Measurements from ENCODE around the gene PRKN.

Gene PRKN

GRCh38 chr6:161679980-161680538, 1047.5 kb downstream of the PRKN start:
- no peak overlapping the region for H3K4me3 ChIP-seq (replicated peaks; ENCODE audit: low read depth, low read length)
- no peak for TF ChIP-seq CTCF (IDR thresholded peaks at IDR 0.05; ENCODE audit: low read length, missing control alignments)
- no peak for DNase-seq (ENCODE audit: low read depth)

GRCh38 chr6:161677188-161677587, 1050.4 kb downstream of the PRKN start:
- no peak overlapping the region for H3K4me3 ChIP-seq (replicated peaks; ENCODE audit: low read depth, low read length)
- DNase-seq (ENCODE audit: low read depth) = no peak
- no peak for TF ChIP-seq CTCF (IDR thresholded peaks at IDR 0.05; ENCODE audit: low read length, missing control alignments)

DNA sequence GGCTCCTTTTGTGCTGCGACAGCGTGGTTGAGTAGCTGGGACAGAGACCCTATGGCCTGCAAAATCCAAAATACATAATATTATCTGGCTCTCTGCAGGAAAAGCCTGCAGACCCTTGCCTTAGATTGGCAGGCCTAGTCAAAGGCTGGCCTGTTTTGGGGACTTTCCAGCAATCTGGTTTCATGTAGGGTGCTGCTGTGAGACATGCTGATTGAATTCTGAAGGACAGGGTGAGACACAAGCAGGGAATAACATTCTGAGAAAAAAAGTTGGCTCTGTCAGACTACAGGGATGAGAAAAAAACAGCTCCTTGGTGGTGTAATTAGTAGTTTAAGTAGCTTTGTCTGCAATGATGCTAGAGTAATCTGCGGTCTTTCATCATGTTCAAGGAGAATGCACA, 1051.0 kb downstream of the PRKN start:
- no peak for DNase-seq (ENCODE audit: low read depth)
- no peak overlapping the region for H3K4me3 ChIP-seq (replicated peaks; ENCODE audit: low read depth, low read length)
- TF ChIP-seq CTCF (IDR thresholded peaks at IDR 0.05; ENCODE audit: low read length, missing control alignments) = no peak

GRCh38 chr6:161674930-161675682, 1052.5 kb downstream of the PRKN start:
- no peak for DNase-seq (ENCODE audit: low read depth)
- H3K4me3 ChIP-seq (replicated peaks; ENCODE audit: low read depth, low read length) = no peak overlapping the region
- TF ChIP-seq CTCF (IDR thresholded peaks at IDR 0.05; ENCODE audit: low read length, missing control alignments) = no peak

DNA sequence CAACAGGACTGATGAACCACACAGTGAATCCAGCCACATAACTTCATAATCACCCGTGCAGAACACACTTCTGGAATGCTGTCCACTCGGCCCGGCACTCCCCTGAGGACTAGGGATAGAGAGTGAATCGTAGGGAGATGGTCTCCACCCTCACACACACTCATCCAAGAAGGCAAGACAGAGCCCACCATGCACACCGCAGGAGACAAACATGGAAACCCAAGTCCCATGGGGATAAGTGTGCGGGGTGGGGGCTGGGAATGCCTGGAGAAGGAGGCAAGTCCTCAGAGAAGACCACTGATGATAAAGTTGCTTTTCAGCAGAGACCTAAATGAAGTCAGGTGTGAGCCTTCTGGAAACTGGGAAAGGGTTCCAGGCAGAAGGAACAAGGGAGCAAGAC, 1054.5 kb downstream of the PRKN start:
- no peak overlapping the region for H3K4me3 ChIP-seq (replicated peaks; ENCODE audit: low read depth, low read length)
- TF ChIP-seq CTCF (IDR thresholded peaks at IDR 0.05; ENCODE audit: low read length, missing control alignments) = no peak
- no peak for DNase-seq (ENCODE audit: low read depth)

DNA sequence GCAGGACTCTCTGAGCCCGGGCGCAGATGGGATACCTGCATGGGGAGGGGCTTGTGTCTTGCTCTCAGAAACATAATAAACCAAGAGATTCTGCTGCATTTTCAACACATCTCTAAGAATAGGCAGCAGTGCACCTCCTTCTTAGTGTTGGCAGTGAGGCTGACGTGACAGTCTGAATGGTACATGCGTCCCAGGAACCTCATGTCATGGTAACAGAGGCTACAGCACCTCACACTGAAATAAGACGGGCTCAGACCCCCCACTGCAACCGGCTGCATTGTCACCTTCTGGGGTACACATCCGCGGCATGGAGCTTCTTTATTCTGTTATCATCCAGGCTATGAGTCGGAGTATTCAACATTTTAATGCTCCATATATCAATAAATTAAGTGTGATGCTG, 1056.4 kb downstream of the PRKN start:
- DNase-seq (ENCODE audit: low read depth) = no peak
- H3K4me3 ChIP-seq (replicated peaks; ENCODE audit: low read depth, low read length) = no peak overlapping the region
- TF ChIP-seq CTCF (IDR thresholded peaks at IDR 0.05; ENCODE audit: low read length, missing control alignments) = no peak

- no peak for DNase-seq (ENCODE audit: low read depth)
- no peak for TF ChIP-seq CTCF (IDR thresholded peaks at IDR 0.05; ENCODE audit: low read length, missing control alignments)
- H3K4me3 ChIP-seq (replicated peaks; ENCODE audit: low read depth, low read length) = no peak overlapping the region
Measured at GRCh38 chr6:161668665-161669064, 1058.9 kb downstream of the PRKN start.
